HG02870 (cell line): ENCODE measurements around the gene PPT2.
"Not testable (repeated sequence)": the region's sequence is repeated elsewhere in the genome, so short reads cannot be mapped to it uniquely, and the experiment has no call there.

ENCODE experiments used
- ATAC-seq: cut with Tn5 transposase; IDR thresholded peaks from one replicate; pipeline ENCODE4 v1.9.1; 2021; ENCODE audit warnings: mild to moderate bottlenecking, moderate library complexity; ENCODE audit not compliant: unreplicated experiment

PPT2 gene

DNA sequence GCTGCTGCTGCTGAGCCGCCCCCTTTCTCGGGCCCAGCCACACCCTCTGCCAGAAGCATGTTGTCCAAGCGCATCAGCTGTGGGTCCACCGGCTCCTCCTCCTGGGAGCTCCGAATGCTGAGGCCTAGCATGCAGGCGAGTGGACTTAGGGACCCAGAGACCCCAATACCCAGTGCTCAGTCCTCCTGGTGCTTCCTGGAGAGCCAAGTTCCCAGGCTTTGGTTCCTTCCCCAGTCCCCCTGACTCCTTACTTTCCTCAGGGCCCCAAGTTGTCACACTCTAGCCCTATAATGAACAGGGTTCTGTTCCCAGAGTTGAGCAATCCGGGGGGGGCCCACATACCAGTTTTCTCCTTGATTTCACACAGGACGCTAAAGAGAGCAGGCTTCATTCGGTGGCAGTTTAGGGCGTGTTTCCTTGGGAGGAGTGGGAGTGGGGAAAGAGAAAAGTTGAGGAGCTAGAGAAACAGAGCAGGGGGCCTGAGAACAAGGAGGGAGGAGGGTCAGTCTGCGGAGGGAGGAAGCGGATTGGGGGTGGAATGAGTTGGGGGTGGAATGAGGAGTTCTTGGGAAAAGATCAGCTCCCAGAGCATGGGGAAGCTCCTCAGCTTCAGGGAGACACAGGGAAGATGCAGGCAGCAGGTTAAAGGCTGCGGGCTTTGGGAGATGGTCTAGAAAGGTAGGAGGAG, 34.6 kb downstream of the PPT2 start:
- ATAC-seq = no peak

DNA sequence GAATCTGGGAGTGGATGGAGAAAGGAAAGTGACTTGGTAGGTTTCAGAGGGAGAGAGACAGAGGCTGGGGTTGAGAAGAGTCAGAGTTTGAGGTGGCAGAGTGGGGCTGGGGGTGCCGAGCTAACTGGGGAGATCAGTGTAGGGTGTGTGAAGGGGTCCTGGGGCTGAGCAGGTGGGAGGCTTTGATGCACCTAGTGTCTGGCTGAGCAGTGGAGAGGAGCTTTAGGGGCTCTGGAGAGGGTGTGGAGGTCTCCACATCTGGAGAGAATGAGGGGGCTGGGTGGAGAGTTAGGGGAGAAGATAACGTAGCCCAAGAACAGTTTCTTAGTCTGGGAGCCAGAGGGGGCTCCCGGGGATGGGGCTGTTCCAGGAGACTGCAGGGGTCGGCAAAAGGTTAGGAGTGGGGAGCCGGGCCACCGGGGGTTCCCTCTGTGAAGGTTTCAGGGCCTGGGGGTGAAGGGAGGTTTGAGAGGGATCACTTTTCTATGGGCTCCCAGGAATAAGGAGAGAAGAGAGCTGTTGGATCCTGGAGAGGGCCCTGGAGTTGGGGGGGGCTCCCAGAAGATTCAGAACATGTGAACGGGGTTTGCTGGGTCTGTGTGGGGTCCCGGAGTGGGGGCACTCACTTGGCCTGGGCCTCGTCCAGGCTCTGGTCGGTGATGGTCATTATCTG, 35.3 kb downstream of the PPT2 start:
- no peak for ATAC-seq

DNA sequence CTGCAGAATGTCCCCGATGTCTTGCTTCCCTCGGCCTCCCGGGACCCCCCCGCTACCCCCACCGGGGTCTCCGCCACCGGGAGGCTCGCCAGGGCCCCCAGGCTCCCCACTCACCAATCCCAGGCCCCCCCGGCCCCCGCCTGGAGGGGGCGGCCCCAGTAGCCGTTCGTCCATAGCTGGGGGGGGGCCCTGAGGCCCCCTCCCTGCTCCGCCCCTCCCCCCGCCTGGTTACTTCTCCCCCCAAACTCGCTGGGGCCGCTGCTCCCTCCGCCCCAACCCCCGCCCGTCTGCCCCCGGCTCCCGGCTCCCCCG, 35.8 kb downstream of the PPT2 start:
- ATAC-seq = no peak

DNA sequence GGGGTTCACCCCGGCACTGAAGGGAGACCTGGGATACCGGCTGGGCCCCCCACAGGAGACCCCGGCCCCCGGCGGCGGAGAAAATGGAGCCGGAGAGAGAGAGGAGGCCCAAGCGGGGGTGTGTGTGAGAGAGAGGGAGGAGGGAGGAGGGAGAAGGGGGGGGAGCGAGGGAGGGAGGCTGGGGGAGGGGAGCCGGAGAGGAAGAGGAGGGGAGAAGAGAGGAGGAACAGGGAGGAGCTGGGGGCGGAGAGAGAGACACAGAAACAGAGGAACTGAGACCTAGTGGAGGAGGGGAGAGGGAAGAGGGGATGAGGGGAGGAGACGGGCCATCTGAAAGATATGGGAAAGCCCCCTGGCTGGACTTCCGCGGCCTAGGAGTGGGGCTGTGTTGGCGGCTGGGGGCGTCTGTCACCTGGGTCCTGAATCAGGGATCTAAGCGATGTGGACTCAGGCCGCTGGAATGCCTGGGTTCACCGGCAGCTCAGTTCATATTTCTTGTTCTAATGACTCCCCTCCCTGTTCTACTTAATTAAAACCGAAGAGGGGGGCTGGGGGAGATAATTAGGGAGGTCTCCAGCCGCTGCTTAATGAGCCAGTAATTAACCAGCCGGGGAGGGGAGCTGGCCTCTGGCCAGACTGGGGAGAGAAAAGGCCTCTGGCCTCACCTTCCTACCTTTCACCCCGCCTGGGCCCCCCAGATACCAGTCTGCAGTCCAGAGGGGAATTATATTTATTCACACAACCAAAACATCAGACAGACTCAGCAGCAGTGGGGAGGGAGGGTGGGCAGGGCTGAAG, 36.3 kb downstream of the PPT2 start, which contains the start of gene PBX2:
TSS of gene PBX2 (minus strand) at position 149 of the 798 bp plus-strand sequence. CDS start 287 bp downstream, outside the sequence.
- peak; percentile 64 for ATAC-seq

DNA sequence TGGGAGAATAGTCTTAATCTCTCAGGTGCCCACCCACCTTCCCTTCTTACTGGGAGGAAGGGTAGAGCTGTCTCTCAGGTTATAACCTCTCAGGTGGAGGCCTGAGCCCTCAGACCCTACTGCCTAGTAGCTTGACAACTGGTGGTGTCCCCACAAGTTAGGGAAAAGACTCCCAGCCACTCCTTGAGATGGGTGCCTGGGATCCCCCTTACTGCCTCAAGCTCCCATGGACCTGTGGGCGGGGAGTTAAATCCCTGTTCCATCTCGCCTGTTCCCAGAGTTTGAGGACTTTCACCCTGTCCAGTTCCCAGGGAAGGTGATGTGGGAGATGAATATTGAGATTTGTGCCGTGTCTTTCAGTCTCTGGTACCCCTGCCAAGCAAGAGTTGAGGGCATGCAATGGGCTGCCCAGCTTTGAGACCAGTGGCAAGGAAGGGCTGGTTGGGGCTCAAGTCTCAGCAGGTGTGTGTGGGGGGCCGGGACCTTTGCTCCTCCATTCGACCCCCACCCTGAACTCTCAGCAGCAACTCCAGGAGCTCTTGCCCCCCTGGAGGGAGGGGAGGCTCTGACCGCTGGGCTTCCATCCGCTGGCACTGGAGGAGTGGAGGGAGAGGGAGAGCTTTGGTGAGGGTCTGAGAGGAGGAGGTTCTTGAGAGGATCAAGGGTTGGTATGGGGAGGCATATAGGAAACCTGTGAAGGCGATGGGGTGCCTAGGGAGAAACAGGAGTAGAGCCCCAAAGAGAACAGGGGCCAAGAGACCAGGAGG, 37.2 kb downstream of the PPT2 start:
- no peak for ATAC-seq

DNA sequence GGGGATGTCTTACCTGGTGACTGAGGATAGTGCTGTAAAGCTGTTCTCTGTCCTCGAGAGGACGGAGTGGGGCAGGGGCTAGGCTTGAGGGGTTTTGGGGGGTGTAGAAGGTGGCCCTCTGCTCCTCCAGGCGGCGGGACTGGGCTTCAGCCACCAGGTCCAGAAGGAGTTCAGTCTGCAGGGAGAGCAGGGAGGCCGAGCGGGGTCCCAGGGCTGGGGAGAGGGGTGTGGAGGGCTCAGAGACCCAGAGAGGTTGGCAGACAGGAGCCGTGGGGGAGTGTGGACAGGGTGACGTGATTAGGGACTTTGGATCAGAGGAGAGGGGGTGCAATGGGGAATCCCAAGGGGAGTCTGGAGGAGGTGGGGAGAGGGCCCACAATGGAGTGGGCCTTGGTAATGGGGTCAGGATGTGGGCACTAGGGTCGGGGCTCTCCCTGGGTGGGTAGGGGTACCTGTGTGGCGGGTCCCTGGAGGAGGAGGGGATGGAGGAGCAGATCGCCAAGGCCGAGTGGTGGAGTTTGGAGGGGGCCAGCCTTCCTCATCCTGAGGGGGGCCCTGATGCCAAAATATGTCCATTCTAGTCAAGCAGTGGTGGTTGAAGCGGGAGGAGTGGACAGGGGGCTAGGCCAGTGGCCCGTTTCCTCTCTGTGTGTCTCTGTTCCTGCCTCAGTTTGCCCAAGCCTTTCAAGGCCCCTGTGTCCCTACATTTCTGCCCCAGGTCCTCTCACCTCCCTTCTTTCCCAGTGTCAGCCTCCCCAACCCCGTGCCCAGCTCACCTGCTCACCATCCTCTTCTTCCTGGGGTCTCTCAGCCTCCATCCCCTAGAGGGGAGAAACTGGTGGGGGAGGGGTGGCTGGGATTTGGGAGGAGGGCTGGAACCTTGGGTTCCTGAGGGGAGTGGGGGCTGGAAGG, 38.0 kb downstream of the PPT2 start:
- no peak for ATAC-seq

DNA sequence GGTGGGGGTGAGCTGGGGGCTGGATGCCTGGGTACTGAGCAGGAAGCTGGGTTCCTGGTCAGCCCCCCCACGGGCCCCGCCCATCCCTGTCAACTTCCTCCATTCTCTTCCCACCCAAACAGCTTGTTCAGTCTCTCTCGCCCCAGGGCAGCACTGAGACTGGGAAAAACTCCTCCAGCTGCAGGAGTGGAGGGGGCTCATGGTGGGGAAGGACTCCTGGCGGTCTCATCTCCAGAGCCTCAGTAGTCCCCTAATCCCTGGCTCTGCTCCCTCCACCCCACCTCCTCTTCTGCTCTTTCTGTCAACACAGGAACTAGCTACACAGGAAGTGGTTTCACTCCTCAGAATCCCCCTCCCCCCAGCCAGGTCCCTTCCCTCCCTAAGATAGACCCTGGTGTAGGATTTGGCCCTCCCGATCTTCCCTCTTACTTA, 38.7 kb downstream of the PPT2 start, which contains the start of gene GPSM3:
TSS of gene GPSM3 (minus strand) at position 36 of the 432 bp plus-strand sequence. CDS start 130 bp downstream, outside the sequence.
- no peak for ATAC-seq

DNA sequence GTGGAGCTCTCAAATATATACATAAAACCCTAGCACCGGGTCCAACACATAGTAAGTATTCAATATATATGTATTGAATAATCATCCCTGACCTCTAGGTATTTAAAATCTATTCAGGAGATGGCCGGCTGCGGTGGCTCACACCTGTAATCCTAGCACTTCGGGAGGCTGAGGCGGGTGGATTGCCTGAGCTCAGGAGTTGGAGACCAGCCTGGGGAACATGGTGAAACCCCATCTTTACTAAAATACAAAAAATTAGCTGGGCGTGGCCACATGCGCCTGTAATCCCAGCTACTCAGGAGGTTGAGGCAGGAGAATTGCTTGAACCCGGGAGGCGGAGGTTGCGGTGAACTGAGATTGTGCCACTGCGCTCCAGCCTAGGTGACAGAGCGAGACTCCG, 39.2 kb downstream of the PPT2 start:
- not testable (repeated sequence) for ATAC-seq

DNA sequence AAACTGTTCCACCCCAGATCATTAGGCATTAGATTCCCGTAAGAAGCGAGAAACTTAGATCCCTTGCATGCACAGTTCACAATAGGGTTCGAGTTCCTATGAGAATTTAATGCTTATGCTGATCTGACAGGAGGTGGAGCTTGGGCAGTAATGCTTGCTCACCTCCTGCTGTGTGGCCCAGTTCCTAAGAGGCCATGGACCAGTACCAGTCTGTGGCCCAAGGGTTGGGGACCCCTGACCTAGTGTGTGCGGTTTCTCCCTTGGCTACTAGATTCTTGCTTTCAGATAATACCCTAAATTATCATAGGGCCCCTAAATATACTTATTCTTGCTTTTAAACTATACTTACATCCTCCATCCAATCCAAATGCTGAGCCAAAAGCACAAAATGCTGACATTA, 40.4 kb downstream of the PPT2 start:
- no peak for ATAC-seq

DNA sequence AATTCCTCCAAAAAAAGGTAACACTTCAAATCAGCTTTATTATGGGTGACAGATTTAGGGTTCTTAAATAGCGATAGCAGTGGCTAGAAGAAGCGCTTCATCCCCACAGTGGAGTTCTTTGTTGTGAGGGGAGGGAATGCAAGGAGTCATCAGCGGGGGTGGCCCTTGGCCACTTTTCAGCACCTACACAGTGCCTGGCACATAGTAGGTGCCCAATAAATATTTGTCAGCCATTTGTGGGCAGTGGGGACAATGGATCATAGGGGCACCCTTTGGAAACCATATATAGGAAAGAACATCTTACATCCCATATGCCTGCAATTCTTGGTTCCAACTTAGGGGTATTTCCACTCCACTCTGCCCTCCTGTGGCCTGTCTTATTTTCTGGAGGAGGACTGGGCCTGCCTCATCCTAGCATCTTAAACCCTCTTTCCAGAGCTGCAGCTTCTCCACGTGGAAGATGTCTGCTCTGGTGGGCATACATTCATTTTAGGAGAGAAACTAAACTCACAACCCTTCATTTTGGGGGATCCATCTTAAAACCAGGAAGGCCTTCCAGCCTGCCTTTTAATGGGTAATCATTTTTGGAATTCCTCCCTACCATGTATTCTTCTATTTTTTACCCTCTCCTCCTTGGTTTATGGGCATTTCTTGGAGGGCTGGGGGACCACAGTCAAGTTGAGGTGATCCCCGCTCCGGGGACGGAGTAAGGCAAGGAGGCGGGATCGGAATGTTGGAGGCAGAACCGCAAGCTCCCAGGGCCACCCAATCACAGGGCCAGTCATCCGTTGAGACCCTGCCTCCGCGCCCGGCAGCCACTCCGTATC, 41.1 kb downstream of the PPT2 start:
- ATAC-seq = no peak

DNA sequence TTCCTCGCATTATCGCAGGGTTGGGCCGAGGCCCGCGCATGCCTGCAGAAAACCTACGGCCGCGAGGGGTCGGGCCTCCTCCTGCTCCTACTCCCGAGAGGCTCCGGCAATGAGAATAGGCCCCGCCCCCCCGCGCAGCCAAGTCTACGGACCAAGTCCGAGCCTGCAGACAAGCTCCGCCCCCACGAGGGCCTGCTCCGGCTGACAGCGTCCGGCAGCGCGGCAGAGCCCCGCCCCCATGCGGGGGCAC, 41.6 kb downstream of the PPT2 start:
- ATAC-seq = peak; percentile 78

DNA sequence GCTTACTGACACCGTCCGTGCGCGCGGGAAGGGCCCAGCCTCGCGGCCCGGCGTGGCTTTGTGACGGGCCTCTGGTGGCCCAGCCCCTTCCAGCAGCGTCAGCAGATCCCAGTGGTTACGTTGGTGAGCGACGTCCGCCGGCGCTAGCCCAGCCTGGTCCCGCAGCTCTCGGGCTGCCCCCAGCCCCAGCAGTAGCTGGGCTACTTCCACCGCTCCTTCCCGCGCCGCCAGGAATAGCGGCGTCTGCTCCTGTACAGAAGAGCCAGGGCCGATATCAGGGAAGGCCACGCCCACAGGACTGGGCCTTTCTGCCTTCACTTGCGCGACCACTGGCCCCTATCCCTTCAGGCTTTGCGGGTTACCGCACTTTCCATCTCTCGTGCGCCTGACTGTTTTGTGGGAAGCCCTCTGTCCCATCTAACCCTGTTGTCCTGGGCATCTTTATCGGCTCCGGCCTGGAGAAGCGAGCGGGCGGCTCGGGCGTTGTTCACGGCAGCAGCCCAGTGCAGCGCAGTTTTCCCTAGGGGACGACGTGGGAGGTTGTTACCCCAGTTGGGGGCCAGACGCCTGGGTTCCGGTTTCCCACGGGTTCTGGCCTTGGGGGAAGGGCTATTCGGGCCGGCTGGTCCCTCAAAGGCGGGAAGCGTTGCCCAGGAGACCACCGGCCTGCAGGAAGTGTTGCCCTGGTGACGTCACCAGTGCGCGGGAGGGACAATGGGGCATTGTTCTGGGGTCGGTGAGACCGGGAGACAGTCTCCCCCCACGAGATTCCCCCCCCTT, 42.2 kb downstream of the PPT2 start:
- peak; percentile 71 for ATAC-seq

DNA sequence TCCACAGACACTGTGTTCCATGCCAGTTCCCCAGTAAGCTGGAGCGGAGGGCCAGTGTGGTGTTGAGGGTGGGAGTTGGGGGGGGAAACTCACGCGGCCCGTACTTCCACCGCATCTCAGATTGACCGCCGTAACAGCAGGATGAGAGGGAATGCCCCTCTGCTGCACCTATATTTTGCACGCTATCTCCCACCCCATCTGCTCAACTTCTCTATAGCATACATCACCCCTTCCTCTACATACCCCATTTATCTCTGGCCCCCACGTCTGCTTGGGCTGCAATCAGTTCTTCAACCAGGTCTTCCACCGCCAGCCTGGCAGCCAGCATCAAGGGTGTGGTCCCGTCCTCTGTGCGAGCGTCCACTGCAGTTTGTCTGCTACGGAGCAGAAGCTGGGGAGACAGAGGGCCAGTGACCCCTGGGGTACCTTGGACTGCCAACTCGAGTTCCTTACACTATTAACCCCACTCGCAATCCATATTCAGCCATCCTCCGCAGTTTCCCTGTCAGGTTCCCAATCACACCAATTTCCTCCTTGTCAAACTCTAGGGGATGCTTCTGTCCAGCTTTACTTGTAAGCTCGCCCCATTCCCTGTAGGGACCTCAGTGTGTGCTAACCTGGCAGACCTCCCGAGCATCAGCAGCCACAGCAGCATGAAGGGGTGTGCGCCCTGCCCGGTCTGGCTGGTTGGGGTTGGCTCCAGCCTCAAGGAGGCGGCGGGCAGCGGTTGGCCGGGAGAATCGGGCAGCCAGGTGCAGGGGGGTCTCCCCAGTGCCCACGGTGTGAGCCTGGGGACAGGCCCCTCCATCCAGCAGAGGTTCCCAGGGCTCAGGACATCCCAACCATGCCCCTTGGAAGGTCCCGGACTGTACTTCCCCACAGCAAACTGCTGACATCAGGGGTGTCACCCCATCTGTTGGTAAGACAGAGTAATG, 43.0 kb downstream of the PPT2 start:
- ATAC-seq = no peak

DNA sequence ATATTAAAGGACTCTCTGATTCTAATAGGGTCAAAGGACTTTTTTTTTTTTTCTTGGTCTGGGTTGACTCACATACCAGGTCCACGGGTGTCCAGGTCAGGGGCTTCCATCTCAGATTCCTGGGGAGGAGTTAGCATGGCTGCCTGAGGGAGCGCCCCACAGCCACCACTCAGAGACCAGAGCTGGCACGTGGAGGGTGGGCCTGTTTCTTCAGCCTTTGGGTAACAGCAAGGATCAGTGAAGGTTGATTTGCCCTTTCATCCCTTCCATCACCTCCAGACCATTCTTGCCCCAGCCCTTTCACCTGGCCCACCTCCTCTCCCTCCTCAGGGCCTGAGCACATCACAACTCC, 44.4 kb downstream of the PPT2 start:
- no peak for ATAC-seq

DNA sequence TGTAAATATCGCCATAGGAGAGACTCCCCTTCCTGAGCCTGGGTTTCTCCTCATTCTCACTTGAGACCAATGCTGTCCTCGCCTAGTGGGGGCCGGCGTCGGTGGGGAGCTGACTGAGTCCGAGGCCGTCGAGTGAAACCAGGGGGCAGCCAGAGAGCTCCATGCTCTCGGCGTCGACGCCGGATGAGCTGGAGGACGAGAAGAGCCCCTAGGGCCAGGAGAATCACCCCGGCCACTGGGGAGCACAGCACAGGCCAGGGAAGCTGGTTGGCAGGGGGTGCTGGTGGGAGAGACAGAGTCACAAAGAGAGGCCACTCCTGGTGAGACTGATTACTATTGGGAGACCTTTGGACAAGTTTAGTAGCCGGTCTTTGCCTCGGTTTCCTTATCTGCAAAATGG, 44.9 kb downstream of the PPT2 start:
- ATAC-seq = no peak

DNA sequence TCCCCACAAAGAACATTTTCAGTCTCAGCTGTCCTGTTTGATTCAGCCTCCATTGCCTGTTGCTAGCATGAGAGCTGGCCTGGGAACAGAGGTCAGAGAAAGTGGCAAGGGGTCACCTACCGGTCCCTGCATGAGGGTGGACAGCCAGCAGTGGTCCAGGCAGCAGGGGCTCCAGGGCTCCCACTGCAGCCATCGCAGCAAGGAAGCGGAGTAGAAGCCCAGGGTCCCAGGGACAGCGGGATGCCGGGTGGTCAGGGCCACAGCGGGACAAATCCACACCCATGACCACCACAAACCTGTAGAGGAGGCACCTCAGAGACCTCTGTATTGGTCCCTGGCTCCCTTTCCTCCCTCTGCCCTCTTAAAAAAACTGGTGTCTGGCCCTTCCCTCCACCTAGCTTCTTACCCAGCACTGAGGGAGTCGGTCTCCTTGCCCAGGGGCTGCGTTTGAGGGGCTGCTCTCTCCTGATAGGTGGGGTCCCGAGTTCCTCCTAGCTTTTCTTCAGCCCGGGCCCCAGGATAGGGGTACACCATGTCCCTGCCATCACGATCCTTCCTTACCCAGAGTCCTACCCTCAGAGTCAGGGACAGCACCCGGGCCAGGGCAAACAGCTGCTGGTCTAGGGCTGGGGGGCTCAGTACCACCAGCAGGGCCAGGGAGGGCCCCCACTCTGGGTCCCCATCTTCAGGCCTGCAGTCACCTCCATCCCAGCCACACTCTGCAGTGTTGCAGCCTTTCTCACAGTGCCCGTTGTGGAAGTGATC, 47.0 kb downstream of the PPT2 start:
- no peak for ATAC-seq

DNA sequence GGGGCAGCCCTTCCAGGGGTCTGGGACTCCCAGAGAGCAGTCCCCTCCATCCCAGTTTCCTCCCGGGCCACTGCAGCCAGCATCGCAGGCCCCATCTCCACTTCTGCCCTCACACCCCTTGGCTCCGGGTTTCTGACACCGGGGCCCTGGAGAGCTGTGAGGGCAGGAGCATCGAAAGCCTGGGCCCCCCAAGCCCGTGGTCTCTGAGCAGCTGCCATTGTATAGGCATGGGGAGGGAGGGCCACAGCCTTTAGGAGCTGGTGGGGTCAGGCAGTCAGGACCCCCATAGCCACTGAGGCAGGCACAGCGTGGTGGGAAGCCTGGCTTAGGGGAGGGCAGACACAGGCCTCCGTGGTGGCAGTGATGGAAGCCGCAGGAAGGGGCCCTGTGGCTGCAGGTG, 48.2 kb downstream of the PPT2 start:
- ATAC-seq = no peak
